Ishikawa (cell line): ENCODE results near the gene HOXC13.

Experiments used
- CEBPB ChIP-seq: IDR thresholded peaks from 2 replicates; pipeline ENCODE4 v1.6.1; 2012
- CREB1 ChIP-seq: IDR thresholded peaks from 2 replicates; pipeline ENCODE4 v1.6.1; 2012; ENCODE audit warnings: low read depth
- EGR1 ChIP-seq: IDR thresholded peaks from 2 replicates; pipeline ENCODE4 v1.6.1; 2012
- EP300 ChIP-seq: IDR thresholded peaks from 2 replicates; pipeline ENCODE4 v1.6.1; 2012; ENCODE audit warnings: borderline replicate concordance
- FOXM1 ChIP-seq: IDR thresholded peaks from 2 replicates; pipeline ENCODE4 v1.6.1; 2012; ENCODE audit warnings: low read depth, borderline replicate concordance
- NFIC ChIP-seq: IDR thresholded peaks from 2 replicates; pipeline ENCODE4 v1.6.1; 2012
- RAD21 ChIP-seq: IDR thresholded peaks from 2 replicates; pipeline ENCODE4 v1.6.1; 2012; ENCODE audit warnings: low read depth
- TAF1 ChIP-seq: IDR thresholded peaks from 2 replicates; pipeline ENCODE4 v1.6.1; 2012; ENCODE audit warnings: low read depth, mild to moderate bottlenecking
- TCF12 ChIP-seq: IDR thresholded peaks from 2 replicates; pipeline ENCODE4 v1.6.1; 2012; ENCODE audit warnings: low read depth
- TEAD4 ChIP-seq: IDR thresholded peaks from 2 replicates; pipeline ENCODE4 v1.6.1; 2012
- YY1 ChIP-seq: IDR thresholded peaks from 2 replicates; pipeline ENCODE4 v1.6.1; 2012; ENCODE audit warnings: low read depth
- ZBTB7A ChIP-seq: IDR thresholded peaks from 2 replicates; pipeline ENCODE4 v1.6.1; 2012; ENCODE audit warnings: low read depth
- TF ChIP-seq, protein P1 (sequence below): IDR thresholded peaks from 2 replicates; pipeline ENCODE4 v1.6.1; 2012
- TF ChIP-seq, protein P2 (sequence below): IDR thresholded peaks from 2 replicates; pipeline ENCODE4 v1.6.1; 2012; ENCODE audit warnings: low read depth, mild to moderate bottlenecking
- TF ChIP-seq, protein P3 (sequence below): IDR thresholded peaks from 2 replicates; pipeline ENCODE4 v1.6.1; 2012

HOXC13 gene

DNA sequence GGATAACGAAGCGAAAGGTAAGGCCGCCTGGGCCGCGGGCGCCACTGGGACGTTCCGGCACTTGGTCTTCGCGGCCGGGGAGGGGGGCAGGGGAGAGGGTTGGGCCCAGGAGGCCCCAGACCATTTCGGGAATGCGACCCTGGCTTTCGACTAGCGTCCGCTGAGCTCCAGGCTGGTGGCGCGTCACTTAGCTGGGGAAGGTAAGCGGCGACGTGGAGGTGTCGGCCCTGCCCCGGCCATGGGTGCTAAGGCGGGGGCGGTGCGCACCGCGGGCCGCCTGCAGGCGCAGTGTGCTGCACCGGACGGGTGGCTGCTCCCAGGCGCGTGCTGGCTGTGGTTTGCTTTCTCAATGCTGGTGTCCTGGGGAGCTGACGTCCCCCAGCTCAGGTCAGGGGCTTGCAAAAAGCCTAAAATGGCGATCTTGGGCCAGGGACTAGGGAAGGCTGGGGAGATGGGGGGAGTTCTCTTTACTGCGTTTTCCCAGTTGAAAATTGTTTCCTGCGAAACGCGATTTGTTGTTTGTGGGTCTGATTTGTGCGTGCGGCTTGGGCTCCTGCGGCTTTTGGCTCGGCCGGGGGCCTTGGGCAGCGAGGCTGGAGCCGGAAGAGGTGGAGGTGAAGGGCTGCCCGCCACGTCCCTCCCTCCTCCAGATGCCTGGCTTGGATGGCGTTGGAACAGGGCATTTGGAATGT is 47.5 kb downstream of the HOXC13 start:
- TF ChIP-seq, protein P1, sequence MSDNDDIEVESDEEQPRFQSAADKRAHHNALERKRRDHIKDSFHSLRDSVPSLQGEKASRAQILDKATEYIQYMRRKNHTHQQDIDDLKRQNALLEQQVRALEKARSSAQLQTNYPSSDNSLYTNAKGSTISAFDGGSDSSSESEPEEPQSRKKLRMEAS: peak; percentile 50; the same call in 1 of the 2 replicates
- TF ChIP-seq EP300 (no peak), CREB1 (no peak), CEBPB (no peak), RAD21 (no peak), FOXM1 (no peak), EGR1 (no peak), TAF1 (no peak), TCF12 (no peak), ZBTB7A (peak; percentile 38; the same call in 1 of the 2 replicates), YY1 (no peak)
- TF ChIP-seq, protein P2, sequence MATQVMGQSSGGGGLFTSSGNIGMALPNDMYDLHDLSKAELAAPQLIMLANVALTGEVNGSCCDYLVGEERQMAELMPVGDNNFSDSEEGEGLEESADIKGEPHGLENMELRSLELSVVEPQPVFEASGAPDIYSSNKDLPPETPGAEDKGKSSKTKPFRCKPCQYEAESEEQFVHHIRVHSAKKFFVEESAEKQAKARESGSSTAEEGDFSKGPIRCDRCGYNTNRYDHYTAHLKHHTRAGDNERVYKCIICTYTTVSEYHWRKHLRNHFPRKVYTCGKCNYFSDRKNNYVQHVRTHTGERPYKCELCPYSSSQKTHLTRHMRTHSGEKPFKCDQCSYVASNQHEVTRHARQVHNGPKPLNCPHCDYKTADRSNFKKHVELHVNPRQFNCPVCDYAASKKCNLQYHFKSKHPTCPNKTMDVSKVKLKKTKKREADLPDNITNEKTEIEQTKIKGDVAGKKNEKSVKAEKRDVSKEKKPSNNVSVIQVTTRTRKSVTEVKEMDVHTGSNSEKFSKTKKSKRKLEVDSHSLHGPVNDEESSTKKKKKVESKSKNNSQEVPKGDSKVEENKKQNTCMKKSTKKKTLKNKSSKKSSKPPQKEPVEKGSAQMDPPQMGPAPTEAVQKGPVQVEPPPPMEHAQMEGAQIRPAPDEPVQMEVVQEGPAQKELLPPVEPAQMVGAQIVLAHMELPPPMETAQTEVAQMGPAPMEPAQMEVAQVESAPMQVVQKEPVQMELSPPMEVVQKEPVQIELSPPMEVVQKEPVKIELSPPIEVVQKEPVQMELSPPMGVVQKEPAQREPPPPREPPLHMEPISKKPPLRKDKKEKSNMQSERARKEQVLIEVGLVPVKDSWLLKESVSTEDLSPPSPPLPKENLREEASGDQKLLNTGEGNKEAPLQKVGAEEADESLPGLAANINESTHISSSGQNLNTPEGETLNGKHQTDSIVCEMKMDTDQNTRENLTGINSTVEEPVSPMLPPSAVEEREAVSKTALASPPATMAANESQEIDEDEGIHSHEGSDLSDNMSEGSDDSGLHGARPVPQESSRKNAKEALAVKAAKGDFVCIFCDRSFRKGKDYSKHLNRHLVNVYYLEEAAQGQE: no peak
- TF ChIP-seq, protein P3, sequence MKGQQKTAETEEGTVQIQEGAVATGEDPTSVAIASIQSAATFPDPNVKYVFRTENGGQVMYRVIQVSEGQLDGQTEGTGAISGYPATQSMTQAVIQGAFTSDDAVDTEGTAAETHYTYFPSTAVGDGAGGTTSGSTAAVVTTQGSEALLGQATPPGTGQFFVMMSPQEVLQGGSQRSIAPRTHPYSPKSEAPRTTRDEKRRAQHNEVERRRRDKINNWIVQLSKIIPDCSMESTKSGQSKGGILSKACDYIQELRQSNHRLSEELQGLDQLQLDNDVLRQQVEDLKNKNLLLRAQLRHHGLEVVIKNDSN: no peak

DNA sequence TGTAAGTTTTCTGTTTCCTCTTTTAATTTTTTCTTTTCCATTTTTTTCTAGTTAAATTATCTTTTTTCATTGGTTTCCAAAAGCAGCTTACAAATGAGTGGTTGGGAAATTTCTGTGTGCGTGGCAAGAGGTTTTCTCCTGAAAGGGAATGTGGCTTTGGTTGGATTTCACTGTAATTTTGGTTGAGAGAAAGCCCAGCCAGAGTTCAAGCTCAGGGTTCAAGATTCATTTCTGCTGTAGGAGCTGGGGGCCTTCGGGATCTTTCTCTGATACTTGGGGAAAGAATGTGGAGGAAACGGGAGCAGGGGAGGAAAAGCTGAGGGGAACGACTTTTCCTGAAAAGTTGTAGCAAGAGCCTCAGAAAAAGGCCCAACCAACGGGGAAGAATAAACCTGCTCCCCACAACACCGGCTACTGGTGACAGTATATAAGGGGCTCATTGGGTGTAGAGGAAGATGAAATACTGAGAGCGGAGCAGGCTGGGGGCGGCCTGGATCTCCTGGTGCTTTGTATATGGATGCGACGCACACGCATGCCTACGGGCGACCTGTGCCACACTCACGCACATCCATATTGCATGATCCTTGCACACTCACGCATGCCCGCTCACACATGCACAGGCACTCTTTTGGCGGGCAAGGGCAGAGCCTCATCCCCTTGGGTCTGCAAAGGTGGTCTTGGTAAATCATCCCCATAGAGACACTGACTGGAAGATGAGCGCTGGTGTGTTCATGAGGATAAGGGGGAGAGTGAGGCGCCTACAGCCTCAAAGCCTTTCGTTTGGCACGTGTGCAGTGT is 48.3 kb downstream of the HOXC13 start:
- TF ChIP-seq NFIC (no peak), YY1 (no peak), EGR1 (no peak), TEAD4 (no peak), CEBPB (no peak)
- TF ChIP-seq, protein P2: no peak

DNA sequence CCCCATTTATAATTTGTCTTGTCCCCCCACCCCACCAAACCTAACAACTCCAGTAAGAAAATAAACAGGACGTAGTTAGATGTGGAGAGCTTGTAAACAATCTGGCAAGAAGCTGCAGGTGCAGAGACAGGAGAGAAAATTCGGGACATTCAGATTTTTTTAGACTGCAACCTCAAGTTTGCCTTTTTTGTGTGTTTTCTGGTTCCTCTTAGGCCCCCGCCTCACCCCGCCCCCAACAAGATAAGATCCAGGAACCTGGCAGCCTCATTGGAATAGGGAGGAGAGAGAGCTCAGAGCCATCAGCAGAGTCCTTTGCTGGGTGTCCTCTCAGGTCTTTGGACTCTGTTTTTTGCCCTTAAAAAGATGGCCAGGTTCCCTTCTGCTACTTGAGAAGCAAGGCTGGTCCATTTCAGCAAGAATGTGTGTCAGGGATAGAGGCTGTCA is 49.2 kb downstream of the HOXC13 start:
- TF ChIP-seq RAD21 (no peak), EGR1 (no peak), TAF1 (no peak), FOXM1 (no peak), EP300 (no peak), CREB1 (no peak), YY1 (no peak), TEAD4 (no peak), NFIC (no peak), ZBTB7A (no peak), CEBPB (no peak), TCF12 (no peak)
- TF ChIP-seq, protein P1: no peak
- TF ChIP-seq, protein P3: no peak
- TF ChIP-seq, protein P2: no peak
